ENCODE measurements around the gene NR2E1.

The NR2E1 gene

DNA sequence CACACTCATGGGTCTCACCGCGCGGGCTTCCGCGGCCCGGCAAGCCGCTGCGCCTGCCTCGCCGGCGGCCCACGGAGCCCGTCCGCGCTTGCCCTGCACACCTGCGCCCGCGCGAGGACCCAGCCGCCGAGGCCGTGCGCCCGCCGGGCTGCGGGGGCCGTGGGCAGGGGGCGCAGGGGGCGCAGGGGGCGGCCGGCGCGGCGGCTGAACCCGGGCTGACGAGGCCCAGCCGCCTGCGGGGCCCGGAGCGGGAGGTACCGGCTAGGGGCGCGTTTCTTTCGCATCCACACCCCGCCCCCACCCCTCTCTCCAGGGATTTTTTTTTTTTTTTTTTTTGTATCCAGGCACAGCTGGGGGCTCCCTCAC lies 47.5 kb upstream of the NR2E1 start (continued):
- TF ChIP-seq, protein P1, sequence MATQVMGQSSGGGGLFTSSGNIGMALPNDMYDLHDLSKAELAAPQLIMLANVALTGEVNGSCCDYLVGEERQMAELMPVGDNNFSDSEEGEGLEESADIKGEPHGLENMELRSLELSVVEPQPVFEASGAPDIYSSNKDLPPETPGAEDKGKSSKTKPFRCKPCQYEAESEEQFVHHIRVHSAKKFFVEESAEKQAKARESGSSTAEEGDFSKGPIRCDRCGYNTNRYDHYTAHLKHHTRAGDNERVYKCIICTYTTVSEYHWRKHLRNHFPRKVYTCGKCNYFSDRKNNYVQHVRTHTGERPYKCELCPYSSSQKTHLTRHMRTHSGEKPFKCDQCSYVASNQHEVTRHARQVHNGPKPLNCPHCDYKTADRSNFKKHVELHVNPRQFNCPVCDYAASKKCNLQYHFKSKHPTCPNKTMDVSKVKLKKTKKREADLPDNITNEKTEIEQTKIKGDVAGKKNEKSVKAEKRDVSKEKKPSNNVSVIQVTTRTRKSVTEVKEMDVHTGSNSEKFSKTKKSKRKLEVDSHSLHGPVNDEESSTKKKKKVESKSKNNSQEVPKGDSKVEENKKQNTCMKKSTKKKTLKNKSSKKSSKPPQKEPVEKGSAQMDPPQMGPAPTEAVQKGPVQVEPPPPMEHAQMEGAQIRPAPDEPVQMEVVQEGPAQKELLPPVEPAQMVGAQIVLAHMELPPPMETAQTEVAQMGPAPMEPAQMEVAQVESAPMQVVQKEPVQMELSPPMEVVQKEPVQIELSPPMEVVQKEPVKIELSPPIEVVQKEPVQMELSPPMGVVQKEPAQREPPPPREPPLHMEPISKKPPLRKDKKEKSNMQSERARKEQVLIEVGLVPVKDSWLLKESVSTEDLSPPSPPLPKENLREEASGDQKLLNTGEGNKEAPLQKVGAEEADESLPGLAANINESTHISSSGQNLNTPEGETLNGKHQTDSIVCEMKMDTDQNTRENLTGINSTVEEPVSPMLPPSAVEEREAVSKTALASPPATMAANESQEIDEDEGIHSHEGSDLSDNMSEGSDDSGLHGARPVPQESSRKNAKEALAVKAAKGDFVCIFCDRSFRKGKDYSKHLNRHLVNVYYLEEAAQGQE (tag by site-specific recombination; IDR thresholded peaks at IDR 0.05) = no peak
- TF ChIP-seq ZNF514 (tag by site-specific recombination; IDR thresholded peaks at IDR 0.05) (no peak), ZNF776 (tag by site-specific recombination; IDR thresholded peaks at IDR 0.05; ENCODE audit: borderline replicate concordance) (no peak), YY1 (tag by site-specific recombination; IDR thresholded peaks at IDR 0.05) (no peak), ZBTB17 (tag by site-specific recombination; IDR thresholded peaks at IDR 0.05) (no peak), ZNF558 (tag by site-specific recombination; IDR thresholded peaks at IDR 0.05) (no peak), BCL11A (tag by site-specific recombination; IDR thresholded peaks at IDR 0.05; ENCODE audit: low read depth) (no peak), REPIN1 (tag by site-specific recombination; IDR thresholded peaks at IDR 0.05; ENCODE audit: low read depth) (no peak), ZNF19 (tag by site-specific recombination; IDR thresholded peaks at IDR 0.05; ENCODE audit: low read depth) (no peak)
- TF ChIP-seq, protein P2, sequence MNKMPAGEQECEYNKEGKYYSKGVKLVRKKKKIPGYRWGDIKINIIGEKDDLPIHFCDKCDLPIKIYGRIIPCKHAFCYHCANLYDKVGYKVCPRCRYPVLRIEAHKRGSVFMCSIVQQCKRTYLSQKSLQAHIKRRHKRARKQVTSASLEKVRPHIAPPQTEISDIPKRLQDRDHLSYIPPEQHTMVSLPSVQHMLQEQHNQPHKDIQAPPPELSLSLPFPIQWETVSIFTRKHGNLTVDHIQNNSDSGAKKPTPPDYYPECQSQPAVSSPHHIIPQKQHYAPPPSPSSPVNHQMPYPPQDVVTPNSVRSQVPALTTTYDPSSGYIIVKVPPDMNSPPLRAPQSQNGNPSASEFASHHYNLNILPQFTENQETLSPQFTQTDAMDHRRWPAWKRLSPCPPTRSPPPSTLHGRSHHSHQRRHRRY (tag by site-specific recombination; IDR thresholded peaks at IDR 0.05) = no peak

DNA sequence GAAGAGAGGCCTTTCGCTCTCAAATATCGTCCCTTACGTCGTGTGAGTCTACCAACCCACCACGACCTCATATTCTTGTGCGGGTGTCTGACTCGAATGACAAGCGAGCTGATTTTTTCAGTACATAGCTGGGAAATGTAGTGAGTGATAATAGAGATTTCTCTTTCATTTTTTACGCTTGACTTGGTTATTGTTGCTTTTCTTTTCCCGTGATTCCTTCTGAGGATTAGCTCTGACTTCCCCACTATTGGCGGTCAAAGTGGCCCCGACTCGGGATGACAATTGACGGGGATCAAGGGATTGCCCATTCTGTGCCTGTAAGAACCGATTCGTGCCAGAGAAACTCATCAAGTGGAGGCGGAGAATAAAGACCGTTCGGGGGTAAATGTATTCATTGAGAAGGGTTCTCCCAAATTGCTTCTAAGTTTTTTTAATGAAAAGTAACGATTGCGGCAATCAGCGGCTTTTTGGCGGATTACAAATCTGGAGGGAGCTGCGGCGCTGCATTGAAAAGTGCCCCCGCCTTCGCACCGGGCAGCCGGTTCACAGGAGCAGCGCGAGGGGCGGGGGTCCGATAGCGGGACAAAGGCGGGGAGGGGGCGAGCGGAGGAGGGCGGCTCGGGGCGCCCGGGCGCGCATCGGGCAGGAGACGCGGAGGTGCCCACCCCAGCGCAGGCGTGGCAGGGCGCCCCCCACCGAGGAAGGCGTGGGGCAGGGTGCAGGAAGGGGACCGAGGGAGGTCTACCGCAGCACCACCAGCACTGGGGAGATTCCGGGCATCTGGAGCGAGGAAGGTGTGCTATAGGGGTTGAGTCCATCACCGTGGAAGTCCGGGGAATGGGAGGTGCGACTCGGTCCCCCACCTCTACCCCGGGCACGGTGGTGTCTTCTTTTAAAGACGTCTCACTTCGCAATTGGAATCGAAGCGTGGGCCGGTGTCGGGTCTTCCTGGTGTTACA lies 46.7 kb upstream of the NR2E1 start:
- Histone ChIP-seq H3K36me3 (ENCODE audit: control insufficient read depth in 2 of 2, insufficient read depth in 1 of 2, low read length in 2 of 2) (no peaks in the 10 kb centered on the region), H3K9me3 (ENCODE audit: control insufficient read depth, insufficient read depth, low read depth, low read length) (no peaks in the 10 kb centered on the region), H3K4me1 (ENCODE audit: control insufficient read depth, insufficient read depth, low read length) (no peaks in the 10 kb centered on the region), H3K27ac (ENCODE audit: extremely low read depth, low read depth, low read length) (no peak overlapping the region), H3K4me3 (ENCODE audit: low read depth, low read length) (no peak overlapping the region)
- CTCF ChIA-PET = interaction anchor here (0.7 kb wide), 1 partner anchor 58 kb away, joined by 3 read pairs; no protein-coding TSS in a partner anchor
- no peak for TF ChIP-seq ZNF664 (tag by site-specific recombination; IDR thresholded peaks at IDR 0.05)
- no peak for TF ChIP-seq ZNF16 (tag by site-specific recombination; IDR thresholded peaks at IDR 0.05; ENCODE audit: low read depth)
- TF ChIP-seq ZNF473 (tag by site-specific recombination; IDR thresholded peaks at IDR 0.05) = no peak
- TF ChIP-seq ZNF707 (tag by site-specific recombination; IDR thresholded peaks at IDR 0.05) = no peak
- no peak for TF ChIP-seq ZNF138 (tag by site-specific recombination; IDR thresholded peaks at IDR 0.05; ENCODE audit: borderline replicate concordance)
- no peak for TF ChIP-seq ZNF221 (tag by site-specific recombination; IDR thresholded peaks at IDR 0.05; ENCODE audit: borderline replicate concordance)
- TF ChIP-seq ZNF785 (tag by site-specific recombination; IDR thresholded peaks at IDR 0.05) = no peak
- TF ChIP-seq FEZF1 (tag by site-specific recombination; IDR thresholded peaks at IDR 0.05) = no peak
- POLR2A ChIA-PET = no interaction called here

DNA sequence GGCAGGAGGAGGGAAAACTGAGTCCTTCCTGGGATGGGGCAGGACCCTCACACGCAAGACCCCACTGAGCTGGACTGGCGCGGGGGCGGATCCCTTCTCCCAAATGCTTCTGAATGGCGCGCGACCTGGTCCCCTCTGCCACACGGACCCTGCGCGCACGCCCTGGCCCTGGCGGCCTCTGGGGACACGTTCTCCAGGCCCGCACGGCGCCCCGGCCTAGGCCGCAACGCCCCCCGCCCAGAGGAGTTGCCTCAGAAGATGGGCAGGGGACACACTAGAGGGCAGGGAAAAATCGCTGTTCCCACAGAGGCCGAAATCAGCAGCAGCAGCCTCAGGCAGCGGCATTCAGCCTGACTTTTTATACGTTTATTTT lies 46.1 kb upstream of the NR2E1 start:
- CTCF ChIA-PET = interaction anchor here (0.7 kb wide), 1 partner anchor 372 kb away, joined by 3 read pairs; no protein-coding TSS in a partner anchor
- POLR2A ChIA-PET = no interaction called here
- Histone ChIP-seq H3K27ac (ENCODE audit: extremely low read depth, low read depth, low read length) (no peak overlapping the region), H3K9me3 (ENCODE audit: control insufficient read depth, insufficient read depth, low read depth, low read length) (no peaks in the 10 kb centered on the region), H3K4me1 (ENCODE audit: control insufficient read depth, insufficient read depth, low read length) (no peaks in the 10 kb centered on the region), H3K36me3 (ENCODE audit: control insufficient read depth in 2 of 2, insufficient read depth in 1 of 2, low read length in 2 of 2) (no peaks in the 10 kb centered on the region), H3K4me3 (ENCODE audit: low read depth, low read length) (no peak overlapping the region)
- TF ChIP-seq ZNF146 (tag by site-specific recombination; IDR thresholded peaks at IDR 0.05) (no peak), ZBTB20 (tag by site-specific recombination; IDR thresholded peaks at IDR 0.05) (no peak), YY1 (tag by site-specific recombination; IDR thresholded peaks at IDR 0.05) (no peak), ZNF292 (tag by site-specific recombination; IDR thresholded peaks at IDR 0.05; ENCODE audit: borderline replicate concordance, low read depth) (no peak), ZNF211 (tag by site-specific recombination; IDR thresholded peaks at IDR 0.05; ENCODE audit: low read depth) (no peak), ZNF175 (tag by site-specific recombination; IDR thresholded peaks at IDR 0.05) (no peak), ZNF76 (tag by site-specific recombination; IDR thresholded peaks at IDR 0.05; ENCODE audit: borderline replicate concordance, low read depth) (no peak), ZFHX2 (tag by site-specific recombination; conservative IDR thresholded peaks at IDR 0.05) (no peak), ZNF132 (tag by site-specific recombination; IDR thresholded peaks at IDR 0.05; ENCODE audit: borderline replicate concordance) (no peak)
- TF ChIP-seq, protein P3, sequence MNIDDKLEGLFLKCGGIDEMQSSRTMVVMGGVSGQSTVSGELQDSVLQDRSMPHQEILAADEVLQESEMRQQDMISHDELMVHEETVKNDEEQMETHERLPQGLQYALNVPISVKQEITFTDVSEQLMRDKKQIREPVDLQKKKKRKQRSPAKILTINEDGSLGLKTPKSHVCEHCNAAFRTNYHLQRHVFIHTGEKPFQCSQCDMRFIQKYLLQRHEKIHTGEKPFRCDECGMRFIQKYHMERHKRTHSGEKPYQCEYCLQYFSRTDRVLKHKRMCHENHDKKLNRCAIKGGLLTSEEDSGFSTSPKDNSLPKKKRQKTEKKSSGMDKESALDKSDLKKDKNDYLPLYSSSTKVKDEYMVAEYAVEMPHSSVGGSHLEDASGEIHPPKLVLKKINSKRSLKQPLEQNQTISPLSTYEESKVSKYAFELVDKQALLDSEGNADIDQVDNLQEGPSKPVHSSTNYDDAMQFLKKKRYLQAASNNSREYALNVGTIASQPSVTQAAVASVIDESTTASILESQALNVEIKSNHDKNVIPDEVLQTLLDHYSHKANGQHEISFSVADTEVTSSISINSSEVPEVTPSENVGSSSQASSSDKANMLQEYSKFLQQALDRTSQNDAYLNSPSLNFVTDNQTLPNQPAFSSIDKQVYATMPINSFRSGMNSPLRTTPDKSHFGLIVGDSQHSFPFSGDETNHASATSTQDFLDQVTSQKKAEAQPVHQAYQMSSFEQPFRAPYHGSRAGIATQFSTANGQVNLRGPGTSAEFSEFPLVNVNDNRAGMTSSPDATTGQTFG (tag by site-specific recombination; IDR thresholded peaks at IDR 0.05; ENCODE audit: borderline replicate concordance) = no peak

All from HEK293 (cell line).